Testis (tissue), 3 donors: ENCODE data around the gene ZNF768. TPM values are rescaled to one million over a fixed set of nuclear protein-coding genes. Genes with fewer than 3 reads are reported as not detected.

ENCODE experiments used
- DNase-seq: peaks from one replicate; pipeline ENCODE4 v3.0.0-alpha.2; 2019
- H3K27ac ChIP-seq, 2 donors: fragments of 200-600 bp; sonication (generic); one replicate each; pipeline ENCODE4 v1.5.1; 2019
- H3K27me3 ChIP-seq: fragments of 200-600 bp; sonication (generic); one replicate; pipeline ENCODE4 v1.5.1; 2019
- H3K36me3 ChIP-seq: fragments of 200-600 bp; sonication (generic); one replicate; pipeline ENCODE4 v1.5.1; 2017; ENCODE audit warnings: low read depth; ENCODE audit errors: missing control alignments
- H3K4me1 ChIP-seq: fragments of 200-600 bp; sonication (generic); one replicate; pipeline ENCODE4 v1.5.1; 2019
- H3K4me3 ChIP-seq, 2 donors: fragments of 200-600 bp; sonication (generic); one replicate each; pipeline ENCODE4 v1.5.1; 2017 to 2019
- H3K9me3 ChIP-seq: fragments of 200-600 bp; sonication (generic); one replicate; pipeline ENCODE4 v1.5.1; 2017
- POLR2A ChIP-seq: fragments of 450-650 bp; IDR thresholded peaks from one replicate; pipeline ENCODE4 v1.6.1; 2017; ENCODE audit warnings: antibody characterized with exemption, mild to moderate bottlenecking, moderate library complexity
- WGBS, 2 donors: methylation state at CpG; one replicate each; pipeline ENCODE4 v1.1.5; 2018; 5-methylcytosine and 5-hydroxymethylcytosine counted together
- intact Hi-C: fragments of 100-400 bp; cut with DNase I; formaldehyde crosslinking; loops from one replicate; pipeline ENCODE4 v1.15.1; 2023; ENCODE audit warnings: low total_unique reads
- polyA plus RNA-seq: library from polyadenylated mRNA; stranded (reverse); fragments of 350-450 nt; fragmentation: Illumina TruSeq; extraction: RNeasy Lipid Tissue Mini Kit (QIAGEN cat#74804); gene quantifications from one replicate; pipeline ENCODE4 v1.2.3, GENCODE V29; 2014; ENCODE audit warnings: low read depth, low replicate concordance; ENCODE audit not compliant: insufficient read depth
- total RNA-seq, 2 donors: library from RNA; depleted of rRNA; stranded (reverse); fragments of >200 nt; gene quantifications; one replicate each; pipeline ENCODE4 v1.2.3, GENCODE V29; 2016
- TF ChIP-seq, protein P1 (sequence below), 3 experiments: fragments of 450-650 bp in 2 of 3; fragments of 200-600 bp in 1 of 3; sonication (generic) in 1 of 3; IDR thresholded peaks; one replicate each; pipeline ENCODE4 v1.5.1; 2016 to 2019; ENCODE audit warnings: antibody characterized with exemption in 3 of 3, mild to moderate bottlenecking in 2 of 3, moderate library complexity in 1 of 3

ZNF768 gene
- total and polyA plus RNA-seq, 3 donors from 2014 or later: 52.2 to 64.3 (median 52.3) TPM

- Histone ChIP-seq H3K27ac (no peak overlapping the region), H3K4me1 (peaks cover 8% of the 10 kb centered on the region), H3K36me3 (no peaks in the 10 kb centered on the region), H3K9me3 (no peaks in the 10 kb centered on the region), H3K27me3 (no peaks in the 10 kb centered on the region), H3K4me3 (no peak overlapping the region)
- 48 to 50% methylated on average over 11 of the region's 11 CpGs for WGBS, 2 donors
- no peak for DNase-seq
- TF ChIP-seq, protein P1, sequence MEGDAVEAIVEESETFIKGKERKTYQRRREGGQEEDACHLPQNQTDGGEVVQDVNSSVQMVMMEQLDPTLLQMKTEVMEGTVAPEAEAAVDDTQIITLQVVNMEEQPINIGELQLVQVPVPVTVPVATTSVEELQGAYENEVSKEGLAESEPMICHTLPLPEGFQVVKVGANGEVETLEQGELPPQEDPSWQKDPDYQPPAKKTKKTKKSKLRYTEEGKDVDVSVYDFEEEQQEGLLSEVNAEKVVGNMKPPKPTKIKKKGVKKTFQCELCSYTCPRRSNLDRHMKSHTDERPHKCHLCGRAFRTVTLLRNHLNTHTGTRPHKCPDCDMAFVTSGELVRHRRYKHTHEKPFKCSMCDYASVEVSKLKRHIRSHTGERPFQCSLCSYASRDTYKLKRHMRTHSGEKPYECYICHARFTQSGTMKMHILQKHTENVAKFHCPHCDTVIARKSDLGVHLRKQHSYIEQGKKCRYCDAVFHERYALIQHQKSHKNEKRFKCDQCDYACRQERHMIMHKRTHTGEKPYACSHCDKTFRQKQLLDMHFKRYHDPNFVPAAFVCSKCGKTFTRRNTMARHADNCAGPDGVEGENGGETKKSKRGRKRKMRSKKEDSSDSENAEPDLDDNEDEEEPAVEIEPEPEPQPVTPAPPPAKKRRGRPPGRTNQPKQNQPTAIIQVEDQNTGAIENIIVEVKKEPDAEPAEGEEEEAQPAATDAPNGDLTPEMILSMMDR (IDR thresholded peaks at IDR 0.05): no peak
- no peak for TF ChIP-seq POLR2A
- intact Hi-C loops: no loop called here
Measured at GRCh38 chr16:30533146-30533522, 6.8 kb upstream of the ZNF768 start.

- no peaks in the 10 kb centered on the region for H3K27me3 ChIP-seq
- H3K27ac ChIP-seq: no peak overlapping the region
Measured at GRCh38 chr16:30532285-30533145, 6.1 kb upstream of the ZNF768 start.

GRCh38 chr16:30530163-30531037, 4.0 kb upstream of the ZNF768 start:
- intact Hi-C loops: no loop called here
- Histone ChIP-seq H3K4me3 (no peak overlapping the region), H3K27ac (no peak overlapping the region), H3K27me3 (no peaks in the 10 kb centered on the region), H3K9me3 (no peaks in the 10 kb centered on the region), H3K36me3 (no peaks in the 10 kb centered on the region), H3K4me1 (peaks cover 15% of the 10 kb centered on the region)
- no peak for DNase-seq
- TF ChIP-seq, protein P1 (IDR thresholded peaks at IDR 0.05): no peak
- TF ChIP-seq POLR2A: no peak
- 78 to 87% methylated on average over 9 to 13 of the region's 13 CpGs for WGBS, 2 donors

More at GRCh38 chr16:30532285-30533145, 6.1 kb upstream of the ZNF768 start:
- TF ChIP-seq, protein P1 (IDR thresholded peaks at IDR 0.05): no peak
- TF ChIP-seq POLR2A: no peak
- 63 to 80% methylated on average over 27 to 54 of the region's 57 CpGs for WGBS, 2 donors
- Histone ChIP-seq H3K4me1 (peaks cover 13% of the 10 kb centered on the region), H3K36me3 (no peaks in the 10 kb centered on the region), H3K9me3 (no peaks in the 10 kb centered on the region), H3K4me3 (no peak overlapping the region)
- intact Hi-C loops: no loop called here
- no peak for DNase-seq

DNA sequence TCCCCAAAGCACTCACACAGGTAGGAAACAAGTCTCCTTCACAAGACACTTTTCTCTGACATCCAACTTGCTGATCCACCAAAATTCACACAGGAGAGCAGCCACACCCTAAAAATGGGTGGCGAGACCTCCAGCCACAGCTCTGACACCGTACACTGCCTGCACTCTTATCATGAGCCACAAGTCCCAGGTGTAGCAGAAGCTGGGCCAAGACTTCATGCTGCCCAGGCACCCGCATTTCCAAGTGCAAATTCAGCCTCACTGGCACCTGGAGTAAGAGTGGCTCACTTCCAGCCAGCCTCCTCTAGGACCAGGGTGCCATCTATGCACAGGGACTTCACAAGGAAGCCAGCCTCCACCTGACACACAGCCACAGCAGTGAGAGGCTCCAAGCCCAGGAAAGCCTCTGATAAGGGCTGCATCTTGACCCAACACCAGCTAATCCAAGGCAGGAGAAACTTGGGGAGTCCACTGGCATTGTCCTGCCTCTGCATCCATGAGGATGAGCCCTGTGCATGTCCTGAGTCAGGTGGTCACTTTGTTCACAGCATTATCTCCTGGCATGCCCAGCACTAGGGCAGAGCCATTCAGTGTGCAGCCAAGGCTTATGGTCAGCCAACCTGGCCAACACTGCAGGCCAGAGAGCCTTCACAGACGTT, 2.6 kb upstream of the ZNF768 start:
- Histone ChIP-seq H3K27ac (no peak overlapping the region), H3K36me3 (no peaks in the 10 kb centered on the region), H3K4me1 (peaks cover 19% of the 10 kb centered on the region), H3K4me3 (no peak overlapping the region), H3K9me3 (no peaks in the 10 kb centered on the region), H3K27me3 (no peaks in the 10 kb centered on the region)
- TF ChIP-seq, protein P1 (IDR thresholded peaks at IDR 0.05): no peak
- no peak for TF ChIP-seq POLR2A
- intact Hi-C loops: no loop called here
- no peak for DNase-seq
- 67 to 78% methylated on average over 2 to 4 of the region's 4 CpGs for WGBS, 2 donors
